ENCODE data around the gene CLSTN3.
"Not testable (repeated sequence)": the region's sequence is repeated elsewhere in the genome, so short reads cannot be mapped to it uniquely, and the experiment has no call there.

CLSTN3 gene

DNA sequence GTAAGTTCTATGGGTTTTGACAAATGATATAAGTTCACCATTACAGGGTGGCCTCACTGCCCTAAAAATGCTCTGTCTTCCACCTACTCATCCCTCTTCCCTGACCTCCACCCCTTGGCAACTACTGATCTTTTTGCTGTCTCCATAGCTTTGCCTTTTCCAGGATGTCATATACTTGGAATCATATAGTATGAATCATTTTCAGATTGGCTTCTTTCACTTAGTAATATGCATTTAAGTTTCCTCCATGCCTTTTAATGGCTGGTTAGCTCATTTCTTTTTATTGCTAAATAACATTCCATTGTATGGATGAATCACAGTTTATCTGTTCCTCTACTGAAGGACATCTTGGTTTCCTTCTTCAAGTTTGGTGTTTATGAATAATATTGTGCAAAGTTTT lies 45.3 kb downstream of the CLSTN3 start:
- TF ChIP-seq, protein P1, sequence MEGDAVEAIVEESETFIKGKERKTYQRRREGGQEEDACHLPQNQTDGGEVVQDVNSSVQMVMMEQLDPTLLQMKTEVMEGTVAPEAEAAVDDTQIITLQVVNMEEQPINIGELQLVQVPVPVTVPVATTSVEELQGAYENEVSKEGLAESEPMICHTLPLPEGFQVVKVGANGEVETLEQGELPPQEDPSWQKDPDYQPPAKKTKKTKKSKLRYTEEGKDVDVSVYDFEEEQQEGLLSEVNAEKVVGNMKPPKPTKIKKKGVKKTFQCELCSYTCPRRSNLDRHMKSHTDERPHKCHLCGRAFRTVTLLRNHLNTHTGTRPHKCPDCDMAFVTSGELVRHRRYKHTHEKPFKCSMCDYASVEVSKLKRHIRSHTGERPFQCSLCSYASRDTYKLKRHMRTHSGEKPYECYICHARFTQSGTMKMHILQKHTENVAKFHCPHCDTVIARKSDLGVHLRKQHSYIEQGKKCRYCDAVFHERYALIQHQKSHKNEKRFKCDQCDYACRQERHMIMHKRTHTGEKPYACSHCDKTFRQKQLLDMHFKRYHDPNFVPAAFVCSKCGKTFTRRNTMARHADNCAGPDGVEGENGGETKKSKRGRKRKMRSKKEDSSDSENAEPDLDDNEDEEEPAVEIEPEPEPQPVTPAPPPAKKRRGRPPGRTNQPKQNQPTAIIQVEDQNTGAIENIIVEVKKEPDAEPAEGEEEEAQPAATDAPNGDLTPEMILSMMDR (IDR thresholded peaks at IDR 0.05; ENCODE audit: low read depth, low read length) = no peak
- DNase-seq (ENCODE audit: extremely low read depth, low read depth) = no peak

DNA sequence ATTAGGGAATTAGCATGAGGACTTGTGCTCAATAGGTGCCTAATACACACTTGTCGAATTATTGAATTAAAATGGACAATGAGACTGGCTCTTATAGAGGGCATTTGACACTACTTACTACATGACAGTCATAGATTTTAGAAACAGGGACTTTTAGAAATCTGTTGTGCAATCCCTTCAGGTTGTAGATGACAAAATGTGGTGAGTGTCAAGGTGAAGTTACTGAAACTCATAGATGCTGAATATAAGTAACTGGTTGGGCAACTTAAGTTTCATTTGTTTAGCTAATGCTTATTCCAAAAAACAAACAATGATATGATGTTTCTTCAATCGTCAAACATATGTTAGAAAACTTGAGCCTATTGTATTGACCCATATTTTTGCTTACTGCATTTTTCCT lies 46.4 kb downstream of the CLSTN3 start:
- TF ChIP-seq, protein P1 (IDR thresholded peaks at IDR 0.05; ENCODE audit: low read depth, low read length) = no peak

DNA sequence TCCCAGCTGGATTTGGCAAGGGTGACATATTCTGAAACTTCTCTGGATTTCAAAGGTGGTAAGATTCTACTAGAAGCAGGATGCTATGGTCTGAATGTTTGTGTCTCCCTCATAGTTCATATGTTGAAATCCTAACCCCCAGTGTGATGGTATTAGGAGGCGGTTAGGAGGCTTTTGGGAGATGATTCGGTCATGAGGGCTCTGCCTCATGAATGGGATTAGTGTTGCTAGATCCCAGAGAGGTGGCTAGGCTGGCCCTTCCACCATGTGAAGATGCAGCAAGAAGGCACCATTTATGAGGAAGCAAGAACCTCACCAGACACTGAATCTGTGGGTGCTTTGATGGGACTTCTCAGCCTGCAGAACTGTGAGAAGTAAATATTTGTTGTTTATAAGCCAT lies 48.3 kb downstream of the CLSTN3 start:
- TF ChIP-seq, protein P1 (IDR thresholded peaks at IDR 0.05; ENCODE audit: low read depth, low read length) = no peak
- DNase-seq (ENCODE audit: extremely low read depth, low read depth) = no peak

More for the DNA sequence above, 46.4 kb downstream of the CLSTN3 start:
- DNase-seq (ENCODE audit: extremely low read depth, low read depth) = no peak

DNA sequence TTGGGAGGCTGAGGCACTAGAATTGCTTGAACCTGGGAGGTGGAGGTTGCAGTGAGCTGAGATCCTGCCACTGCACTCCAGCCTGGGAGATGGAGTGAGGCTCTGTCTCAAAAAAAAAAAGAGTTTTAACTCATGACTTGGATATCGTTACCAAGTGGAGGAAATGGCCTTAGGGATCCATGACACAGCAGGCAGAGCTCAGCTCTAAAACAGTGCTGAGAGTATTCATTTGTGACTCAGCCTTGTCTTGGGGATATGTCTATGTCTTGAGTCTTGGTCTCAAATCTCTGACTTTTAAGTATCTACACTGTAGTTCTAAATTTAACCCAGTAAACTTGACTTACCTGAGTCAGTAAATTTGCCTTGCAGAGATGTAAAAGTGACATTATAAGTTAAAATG lies 50.5 kb downstream of the CLSTN3 start:
- DNase-seq (ENCODE audit: extremely low read depth, low read depth) = no peak
- TF ChIP-seq, protein P1 (IDR thresholded peaks at IDR 0.05; ENCODE audit: low read depth, low read length) = no peak

DNA sequence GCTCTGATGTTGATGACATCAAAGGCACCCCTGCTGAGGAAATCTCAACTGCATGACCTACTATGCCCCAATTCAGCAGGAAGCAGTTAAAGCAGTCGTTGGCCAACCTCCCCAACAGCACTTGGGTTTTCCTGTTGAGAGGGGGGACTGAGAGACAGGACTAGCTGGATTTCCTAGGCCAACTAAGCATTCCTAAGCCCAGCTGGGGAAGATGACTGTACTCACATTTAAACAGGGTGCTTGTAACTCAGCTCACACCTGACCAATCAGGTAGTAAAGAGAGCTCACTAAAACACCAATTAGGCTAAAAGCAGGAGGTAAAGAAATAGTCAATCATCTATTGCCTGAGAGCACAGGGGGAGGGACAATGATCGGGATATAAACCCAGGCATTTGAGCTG lies 55.9 kb downstream of the CLSTN3 start:
- DNase-seq (ENCODE audit: extremely low read depth, low read depth) = not testable (repeated sequence)

DNA sequence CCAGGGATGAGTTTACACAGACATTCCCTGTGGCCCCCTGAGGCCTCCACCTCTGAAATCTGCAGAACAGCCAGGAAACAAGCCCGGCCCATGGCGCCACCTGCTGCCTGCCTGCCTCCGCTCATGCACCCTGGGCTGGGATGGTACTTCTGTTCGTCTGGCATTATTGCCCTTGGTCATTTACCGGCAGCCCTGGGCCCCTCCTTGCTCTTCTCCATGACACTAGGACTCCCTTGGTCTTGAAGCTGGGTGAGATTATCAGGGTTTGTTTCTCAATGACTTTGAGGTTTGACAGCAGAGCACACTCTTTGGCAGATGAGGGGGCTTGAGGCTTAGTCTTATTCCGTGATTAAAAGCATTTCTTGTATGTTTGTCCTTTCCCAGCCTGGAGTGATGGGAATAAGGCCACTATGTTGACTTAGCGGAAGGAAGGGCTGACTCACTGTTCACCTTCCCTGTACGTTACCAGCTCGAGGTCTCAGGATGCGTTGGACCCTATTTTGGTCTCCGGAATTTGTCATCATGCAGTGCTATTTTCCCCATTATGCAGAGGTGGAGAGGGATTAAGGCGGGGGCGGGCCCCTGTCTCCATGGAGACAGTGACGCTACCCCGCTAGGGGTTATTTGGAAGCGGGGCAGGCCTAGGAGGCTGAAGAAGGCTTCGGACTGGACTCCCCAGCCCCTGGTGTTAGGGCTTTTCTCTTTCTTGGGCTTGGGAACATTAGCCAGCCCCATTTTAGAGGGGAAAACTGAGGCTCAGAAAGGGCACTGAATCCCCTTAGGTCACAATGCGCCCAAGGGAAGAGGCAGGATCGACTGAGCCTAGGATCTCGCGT lies 58.6 kb downstream of the CLSTN3 start:
- DNase-seq (ENCODE audit: extremely low read depth, low read depth) = peak; percentile 22
- TF ChIP-seq, protein P1 (IDR thresholded peaks at IDR 0.05; ENCODE audit: low read depth, low read length) = peak; percentile 86

DNA sequence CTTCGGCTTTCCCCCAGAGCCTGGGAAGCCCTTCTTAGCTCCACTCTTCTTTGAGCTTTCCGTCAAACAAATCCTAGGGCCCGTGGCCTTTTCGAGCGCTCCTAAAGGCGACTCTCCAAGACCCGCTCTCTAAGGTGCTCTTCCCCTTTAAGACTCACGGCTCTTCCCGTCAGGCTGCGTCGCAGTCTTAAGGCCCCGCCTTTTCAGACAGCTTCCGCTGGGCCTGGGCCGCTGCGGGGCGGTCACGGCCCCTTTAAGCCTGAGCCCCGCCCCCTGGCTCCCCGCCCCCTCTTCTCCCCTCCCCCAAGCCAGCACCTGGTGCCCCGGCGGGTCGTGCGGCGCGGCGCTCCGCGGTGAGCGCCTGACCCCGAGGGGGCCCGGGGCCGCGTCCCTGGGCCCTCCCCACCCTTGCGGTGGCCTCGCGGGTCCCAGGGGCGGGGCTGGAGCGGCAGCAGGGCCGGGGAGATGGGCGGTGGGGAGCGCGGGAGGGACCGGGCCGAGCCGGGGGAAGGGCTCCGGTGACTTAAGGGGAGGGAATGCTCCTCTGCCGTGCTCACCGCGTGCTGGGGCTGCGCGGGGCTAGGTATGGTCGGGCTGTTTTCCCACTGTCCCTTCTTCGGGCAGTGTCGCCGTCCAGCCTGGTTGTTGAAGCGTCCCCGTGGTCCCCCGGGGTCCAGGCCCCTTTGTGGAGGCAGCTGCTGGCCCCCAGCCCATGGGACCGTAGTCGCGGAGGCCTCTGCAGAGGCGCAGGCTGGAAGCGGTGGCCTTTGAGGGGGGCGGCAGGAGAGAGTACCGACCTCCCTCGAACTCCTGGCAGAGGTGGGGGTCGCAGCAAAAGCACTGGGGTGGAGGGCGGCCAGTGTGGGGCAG lies 59.5 kb downstream of the CLSTN3 start, which contains the start of gene PEX5:
TSS of gene PEX5 (plus strand) at position 289 of the 870 bp plus-strand sequence. CDS start 692 bp downstream, outside the sequence.
- DNase-seq (ENCODE audit: extremely low read depth, low read depth) = peak; percentile 81
- TF ChIP-seq, protein P1 (IDR thresholded peaks at IDR 0.05; ENCODE audit: low read depth, low read length) = no peak

Measured in AG09319 (cell line).